Osteoblast (primary cell): ENCODE results near the gene TMEM132C. TPM values are rescaled to one million over a fixed set of nuclear protein-coding genes. Genes with fewer than 3 reads are reported as not detected.

Source experiments
- DNase-seq: peaks from one replicate; pipeline ENCODE4 v3.0.0; 2011; ENCODE audit warnings: low spot score, mixed read lengths; ENCODE audit not compliant: insufficient read length; ENCODE audit errors: missing footprints
- H2AFZ ChIP-seq: 2 replicates; pipeline ENCODE4 v1.6.0; 2011; ENCODE audit warnings: mild to moderate bottlenecking, low read length
- H3K27ac ChIP-seq: 2 replicates; pipeline ENCODE4 v1.5.1; 2011; ENCODE audit warnings: mild to moderate bottlenecking, low read depth, low read length, moderate library complexity
- H3K27me3 ChIP-seq: 2 replicates; pipeline ENCODE4 v1.6.0; 2012; ENCODE audit warnings: mild to moderate bottlenecking, control low read depth, inconsistent platforms, low read length, moderate library complexity; ENCODE audit not compliant: insufficient read depth
- H3K36me3 ChIP-seq: 2 replicates; pipeline ENCODE4 v1.5.1; 2011; ENCODE audit warnings: mild to moderate bottlenecking, low read length, control low read depth, moderate library complexity; ENCODE audit not compliant: insufficient read depth
- H3K4me1 ChIP-seq: 2 replicates; pipeline ENCODE4 v1.5.1; 2011; ENCODE audit warnings: mild to moderate bottlenecking, low read length, control low read depth, moderate library complexity; ENCODE audit not compliant: insufficient read depth
- H3K4me2 ChIP-seq: 2 replicates; pipeline ENCODE4 v1.6.0; 2011; ENCODE audit warnings: mild to moderate bottlenecking, low read length; ENCODE audit not compliant: insufficient read depth
- H3K4me3 ChIP-seq: fragments of 200-600 bp; sonication (generic); 3 replicates; pipeline ENCODE4 v1.5.1; 2012; ENCODE audit warnings: mild to moderate bottlenecking, low read length, inconsistent platforms; ENCODE audit not compliant: insufficient read depth
- H3K79me2 ChIP-seq: 2 replicates; pipeline ENCODE4 v1.6.0; 2012; ENCODE audit warnings: mild to moderate bottlenecking, low read length, control low read depth, inconsistent platforms; ENCODE audit not compliant: insufficient read depth
- H3K9me3 ChIP-seq: 2 replicates; pipeline ENCODE4 v1.5.1; 2011; ENCODE audit warnings: low read depth, low read length, control low read depth
- H4K20me1 ChIP-seq: 2 replicates; pipeline ENCODE4 v1.6.0; 2012; ENCODE audit warnings: mild to moderate bottlenecking, low read length, control low read depth; ENCODE audit not compliant: insufficient read depth
- CTCF ChIP-seq: IDR thresholded peaks from 2 replicates; pipeline ENCODE4 v1.5.1; 2011; ENCODE audit warnings: mild to moderate bottlenecking, low read depth, low read length, moderate library complexity; ENCODE audit errors: extremely low read depth
- total RNA-seq: library from RNA; depleted of rRNA; stranded (reverse); fragments of >200 nt; gene quantifications from 2 replicates; pipeline ENCODE4 v1.2.3, GENCODE V29; 2012

The TMEM132C gene
- total RNA-seq, 1 donor = not detected

- Histone ChIP-seq H2AFZ (no peak overlapping the region), H3K79me2 (no peaks in the 10 kb centered on the region), H3K27me3 (no peaks in the 10 kb centered on the region), H3K27ac (no peak overlapping the region), H3K4me3 (no peak overlapping the region), H4K20me1 (no peaks in the 10 kb centered on the region), H3K4me1 (no peaks in the 10 kb centered on the region), H3K36me3 (no peaks in the 10 kb centered on the region), H3K4me2 (no peak overlapping the region), H3K9me3 (no peaks in the 10 kb centered on the region)
- no peak for DNase-seq
- no peak for TF ChIP-seq CTCF
These were observed 5.2 kb upstream of the TMEM132C start for GRCh38 chr12:128261757-128262156.

- no peaks in the 10 kb centered on the region for H3K4me1 ChIP-seq
These were observed 1.4 kb upstream of the TMEM132C start for GRCh38 chr12:128265566-128265965.

GRCh38 chr12:128266086-128266485 lies 884 bp upstream of the TMEM132C start:
- H4K20me1 ChIP-seq = no peaks in the 10 kb centered on the region
- H3K4me2 ChIP-seq = no peak overlapping the region
- DNase-seq = no peak
- no peaks in the 10 kb centered on the region for H3K27me3 ChIP-seq
- H3K36me3 ChIP-seq = no peaks in the 10 kb centered on the region
- H3K4me3 ChIP-seq = no peak overlapping the region
- H3K9me3 ChIP-seq = no peaks in the 10 kb centered on the region
- H2AFZ ChIP-seq = no peak overlapping the region
- no peak overlapping the region for H3K27ac ChIP-seq
- TF ChIP-seq CTCF = no peak
- H3K4me1 ChIP-seq = no peaks in the 10 kb centered on the region
- no peaks in the 10 kb centered on the region for H3K79me2 ChIP-seq

More at GRCh38 chr12:128265566-128265965, 1.4 kb upstream of the TMEM132C start:
- Histone ChIP-seq H3K36me3 (no peaks in the 10 kb centered on the region), H4K20me1 (no peaks in the 10 kb centered on the region), H3K9me3 (no peaks in the 10 kb centered on the region), H3K27me3 (no peaks in the 10 kb centered on the region), H2AFZ (no peak overlapping the region), H3K4me2 (no peak overlapping the region), H3K4me3 (no peak overlapping the region), H3K27ac (no peak overlapping the region), H3K79me2 (no peaks in the 10 kb centered on the region)
- no peak for DNase-seq
- TF ChIP-seq CTCF = no peak

- Histone ChIP-seq H2AFZ (no peak overlapping the region), H3K4me1 (no peaks in the 10 kb centered on the region), H3K9me3 (no peaks in the 10 kb centered on the region), H3K4me3 (no peak overlapping the region), H3K27me3 (no peaks in the 10 kb centered on the region), H3K79me2 (no peaks in the 10 kb centered on the region), H3K27ac (no peak overlapping the region), H4K20me1 (no peaks in the 10 kb centered on the region), H3K36me3 (no peaks in the 10 kb centered on the region), H3K4me2 (no peak overlapping the region)
- no peak for TF ChIP-seq CTCF
- DNase-seq = peak; percentile 81
These were observed 334 bp upstream of the TMEM132C start for GRCh38 chr12:128266541-128267130.
